H1 (cell line): ENCODE measurements around the gene CRTC2. TPM values are rescaled to one million over a fixed set of nuclear protein-coding genes. Genes with fewer than 3 reads are reported as not detected.

ENCODE experiments used
- E2F6 ChIP-seq: IDR thresholded peaks from 2 replicates; pipeline ENCODE4 v1.6.1; 2012; ENCODE audit warnings: inconsistent platforms
- EP300 ChIP-seq, 2 experiments: IDR thresholded peaks; 1 replicate in 1 of 2; 2 replicates in 1 of 2; pipeline ENCODE4 v1.6.1; 2011 to 2012; ENCODE audit warnings: low read depth in 2 of 2, low read length in 2 of 2, mild to moderate bottlenecking in 2 of 2, borderline replicate concordance in 1 of 2, inconsistent platforms in 1 of 2, moderate library complexity in 1 of 2
- HDAC2 ChIP-seq, 2 experiments: fragments of 300-600 bp in 1 of 2; sonication (generic) in 1 of 2; IDR thresholded peaks; 2 replicates each; pipeline ENCODE4 v1.6.1; 2011 to 2012; ENCODE audit warnings: low read depth in 2 of 2, low read length in 2 of 2, mild to moderate bottlenecking in 2 of 2, moderate library complexity in 2 of 2, borderline replicate concordance in 1 of 2, inconsistent platforms in 1 of 2
- KDM4A ChIP-seq: IDR thresholded peaks from one replicate; pipeline ENCODE4 v1.7.1; 2012; ENCODE audit warnings: low read depth, mild to moderate bottlenecking, moderate library complexity, low read length, inconsistent platforms; ENCODE audit not compliant: severe bottlenecking
- NANOG ChIP-seq: IDR thresholded peaks from 2 replicates; pipeline ENCODE4 v1.6.1; 2011; ENCODE audit warnings: low read length, low read depth, mild to moderate bottlenecking, inconsistent platforms; ENCODE audit not compliant: insufficient read depth, poor library complexity, severe bottlenecking
- TAF1 ChIP-seq: IDR thresholded peaks from 2 replicates; pipeline ENCODE4 v1.6.1; 2011; ENCODE audit warnings: mild to moderate bottlenecking, low read depth, low read length
- TCF12 ChIP-seq: IDR thresholded peaks from 2 replicates; pipeline ENCODE4 v1.6.1; 2011; ENCODE audit warnings: low read depth, mild to moderate bottlenecking, low read length
- polyA plus RNA-seq, 7 experiments: library from polyadenylated mRNA; depleted of rRNA in 3 of 7; stranded (reverse) in 5 of 7; unstranded in 2 of 7; fragments of >200 nt in 5 of 7; fragments of 200-250 nt in 2 of 7; gene quantifications; 1 replicate in 5 of 7; 2 replicates in 1 of 7; 4 replicates in 1 of 7; pipeline versions ENCODE4 v1.2.1 to v1.2.3, GENCODE V29; 2011 to 2013; ENCODE audit warnings: missing spikeins in 2 of 7, mixed read lengths in 2 of 7
- total RNA-seq: library from RNA; stranded (reverse); fragmentation: NEBNext Ultra II Directional; extraction: Animal tissue kit (Norgen Biotek cat#: 25700); gene quantifications from 2 replicates; pipeline ENCODE4 v1.2.1, GENCODE V29; 2021
- TF ChIP-seq, protein P1 (sequence below): fragments of 300-600 bp; sonication (generic); IDR thresholded peaks from 2 replicates; pipeline ENCODE4 v1.7.1; 2012; ENCODE audit warnings: low read length, moderate library complexity, mild to moderate bottlenecking, inconsistent platforms; ENCODE audit not compliant: insufficient replicate concordance

The CRTC2 gene
- total and polyA plus RNA-seq, 2 of the 8 experiments (the other 6 are each of a cell fraction or from before 2014, with no cell fraction given) = 28.6 to 34.3 TPM

DNA sequence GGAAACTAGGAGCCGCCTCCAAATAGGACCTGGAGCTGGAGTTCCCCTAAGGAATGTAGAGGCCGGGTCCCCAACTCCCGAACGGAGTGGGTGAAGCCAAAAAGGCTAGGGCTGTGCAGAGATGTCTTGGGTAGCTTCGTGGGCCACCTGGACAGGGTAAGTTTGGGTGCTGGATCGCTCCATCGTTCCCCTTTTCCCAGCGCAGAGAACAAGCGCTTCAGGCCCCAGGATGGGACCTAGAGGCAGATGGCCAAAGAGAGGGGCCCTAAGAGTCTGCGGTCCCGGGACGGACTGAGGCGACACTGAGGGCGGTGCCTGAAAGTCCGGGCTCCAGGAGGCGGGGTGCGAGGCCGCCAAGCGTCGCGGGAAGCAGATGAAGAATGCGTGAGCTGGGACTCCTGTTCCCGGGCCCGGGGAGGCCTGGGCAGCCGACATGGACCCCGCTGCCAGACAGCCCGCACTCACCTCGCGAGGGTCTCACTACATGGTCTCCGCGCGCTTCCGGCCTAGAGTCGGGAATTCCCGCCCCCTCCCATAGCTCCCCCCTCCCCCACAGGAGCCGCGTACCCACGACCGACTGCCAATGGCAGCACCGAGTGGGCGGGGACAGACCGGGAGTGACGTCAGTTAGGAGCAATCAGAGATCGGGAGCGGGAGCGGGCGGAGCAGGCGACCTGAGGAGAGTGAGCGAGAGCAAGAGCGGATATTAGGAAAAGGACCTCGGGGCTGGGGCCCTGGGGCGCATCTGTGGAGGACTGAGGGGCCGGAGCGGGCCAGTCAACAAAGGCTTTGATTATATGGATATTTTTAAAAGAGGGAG is 4.8 kb upstream of the CRTC2 start, which contains the start of gene SLC39A1 (continued):
- TF ChIP-seq, protein P1, sequence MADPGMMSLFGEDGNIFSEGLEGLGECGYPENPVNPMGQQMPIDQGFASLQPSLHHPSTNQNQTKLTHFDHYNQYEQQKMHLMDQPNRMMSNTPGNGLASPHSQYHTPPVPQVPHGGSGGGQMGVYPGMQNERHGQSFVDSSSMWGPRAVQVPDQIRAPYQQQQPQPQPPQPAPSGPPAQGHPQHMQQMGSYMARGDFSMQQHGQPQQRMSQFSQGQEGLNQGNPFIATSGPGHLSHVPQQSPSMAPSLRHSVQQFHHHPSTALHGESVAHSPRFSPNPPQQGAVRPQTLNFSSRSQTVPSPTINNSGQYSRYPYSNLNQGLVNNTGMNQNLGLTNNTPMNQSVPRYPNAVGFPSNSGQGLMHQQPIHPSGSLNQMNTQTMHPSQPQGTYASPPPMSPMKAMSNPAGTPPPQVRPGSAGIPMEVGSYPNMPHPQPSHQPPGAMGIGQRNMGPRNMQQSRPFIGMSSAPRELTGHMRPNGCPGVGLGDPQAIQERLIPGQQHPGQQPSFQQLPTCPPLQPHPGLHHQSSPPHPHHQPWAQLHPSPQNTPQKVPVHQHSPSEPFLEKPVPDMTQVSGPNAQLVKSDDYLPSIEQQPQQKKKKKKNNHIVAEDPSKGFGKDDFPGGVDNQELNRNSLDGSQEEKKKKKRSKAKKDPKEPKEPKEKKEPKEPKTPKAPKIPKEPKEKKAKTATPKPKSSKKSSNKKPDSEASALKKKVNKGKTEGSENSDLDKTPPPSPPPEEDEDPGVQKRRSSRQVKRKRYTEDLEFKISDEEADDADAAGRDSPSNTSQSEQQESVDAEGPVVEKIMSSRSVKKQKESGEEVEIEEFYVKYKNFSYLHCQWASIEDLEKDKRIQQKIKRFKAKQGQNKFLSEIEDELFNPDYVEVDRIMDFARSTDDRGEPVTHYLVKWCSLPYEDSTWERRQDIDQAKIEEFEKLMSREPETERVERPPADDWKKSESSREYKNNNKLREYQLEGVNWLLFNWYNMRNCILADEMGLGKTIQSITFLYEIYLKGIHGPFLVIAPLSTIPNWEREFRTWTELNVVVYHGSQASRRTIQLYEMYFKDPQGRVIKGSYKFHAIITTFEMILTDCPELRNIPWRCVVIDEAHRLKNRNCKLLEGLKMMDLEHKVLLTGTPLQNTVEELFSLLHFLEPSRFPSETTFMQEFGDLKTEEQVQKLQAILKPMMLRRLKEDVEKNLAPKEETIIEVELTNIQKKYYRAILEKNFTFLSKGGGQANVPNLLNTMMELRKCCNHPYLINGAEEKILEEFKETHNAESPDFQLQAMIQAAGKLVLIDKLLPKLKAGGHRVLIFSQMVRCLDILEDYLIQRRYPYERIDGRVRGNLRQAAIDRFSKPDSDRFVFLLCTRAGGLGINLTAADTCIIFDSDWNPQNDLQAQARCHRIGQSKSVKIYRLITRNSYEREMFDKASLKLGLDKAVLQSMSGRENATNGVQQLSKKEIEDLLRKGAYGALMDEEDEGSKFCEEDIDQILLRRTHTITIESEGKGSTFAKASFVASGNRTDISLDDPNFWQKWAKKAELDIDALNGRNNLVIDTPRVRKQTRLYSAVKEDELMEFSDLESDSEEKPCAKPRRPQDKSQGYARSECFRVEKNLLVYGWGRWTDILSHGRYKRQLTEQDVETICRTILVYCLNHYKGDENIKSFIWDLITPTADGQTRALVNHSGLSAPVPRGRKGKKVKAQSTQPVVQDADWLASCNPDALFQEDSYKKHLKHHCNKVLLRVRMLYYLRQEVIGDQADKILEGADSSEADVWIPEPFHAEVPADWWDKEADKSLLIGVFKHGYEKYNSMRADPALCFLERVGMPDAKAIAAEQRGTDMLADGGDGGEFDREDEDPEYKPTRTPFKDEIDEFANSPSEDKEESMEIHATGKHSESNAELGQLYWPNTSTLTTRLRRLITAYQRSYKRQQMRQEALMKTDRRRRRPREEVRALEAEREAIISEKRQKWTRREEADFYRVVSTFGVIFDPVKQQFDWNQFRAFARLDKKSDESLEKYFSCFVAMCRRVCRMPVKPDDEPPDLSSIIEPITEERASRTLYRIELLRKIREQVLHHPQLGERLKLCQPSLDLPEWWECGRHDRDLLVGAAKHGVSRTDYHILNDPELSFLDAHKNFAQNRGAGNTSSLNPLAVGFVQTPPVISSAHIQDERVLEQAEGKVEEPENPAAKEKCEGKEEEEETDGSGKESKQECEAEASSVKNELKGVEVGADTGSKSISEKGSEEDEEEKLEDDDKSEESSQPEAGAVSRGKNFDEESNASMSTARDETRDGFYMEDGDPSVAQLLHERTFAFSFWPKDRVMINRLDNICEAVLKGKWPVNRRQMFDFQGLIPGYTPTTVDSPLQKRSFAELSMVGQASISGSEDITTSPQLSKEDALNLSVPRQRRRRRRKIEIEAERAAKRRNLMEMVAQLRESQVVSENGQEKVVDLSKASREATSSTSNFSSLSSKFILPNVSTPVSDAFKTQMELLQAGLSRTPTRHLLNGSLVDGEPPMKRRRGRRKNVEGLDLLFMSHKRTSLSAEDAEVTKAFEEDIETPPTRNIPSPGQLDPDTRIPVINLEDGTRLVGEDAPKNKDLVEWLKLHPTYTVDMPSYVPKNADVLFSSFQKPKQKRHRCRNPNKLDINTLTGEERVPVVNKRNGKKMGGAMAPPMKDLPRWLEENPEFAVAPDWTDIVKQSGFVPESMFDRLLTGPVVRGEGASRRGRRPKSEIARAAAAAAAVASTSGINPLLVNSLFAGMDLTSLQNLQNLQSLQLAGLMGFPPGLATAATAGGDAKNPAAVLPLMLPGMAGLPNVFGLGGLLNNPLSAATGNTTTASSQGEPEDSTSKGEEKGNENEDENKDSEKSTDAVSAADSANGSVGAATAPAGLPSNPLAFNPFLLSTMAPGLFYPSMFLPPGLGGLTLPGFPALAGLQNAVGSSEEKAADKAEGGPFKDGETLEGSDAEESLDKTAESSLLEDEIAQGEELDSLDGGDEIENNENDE = no peak
- TF ChIP-seq TAF1 = peak; percentile 79; the same call in 1 of the 2 replicates
- TF ChIP-seq KDM4A = no peak
- TF ChIP-seq EP300 (IDR thresholded peaks at IDR 0.05; ENCODE audit: borderline replicate concordance in 1 of 2, low read depth in 2 of 2, low read length in 2 of 2) = no peak
- TF ChIP-seq E2F6 = peak; percentile 11; the same call in 1 of the 2 replicates
- TF ChIP-seq HDAC2 (IDR thresholded peaks at IDR 0.05; ENCODE audit: borderline replicate concordance in 1 of 2, low read depth in 2 of 2, low read length in 2 of 2) = no peak
- no peak for TF ChIP-seq TCF12
- no peak for TF ChIP-seq NANOG
